ENCODE results near the gene KANSL3. TPM values are rescaled to one million over a fixed set of nuclear protein-coding genes. Genes with fewer than 3 reads are reported as not detected.
"Not testable (repeated sequence)": the region's sequence is repeated elsewhere in the genome, so short reads cannot be mapped to it uniquely, and the experiment has no call there.

The KANSL3 gene
- 10 to 100 TPM; 30.3 to 32.2 TPM for total RNA-seq

DNA sequence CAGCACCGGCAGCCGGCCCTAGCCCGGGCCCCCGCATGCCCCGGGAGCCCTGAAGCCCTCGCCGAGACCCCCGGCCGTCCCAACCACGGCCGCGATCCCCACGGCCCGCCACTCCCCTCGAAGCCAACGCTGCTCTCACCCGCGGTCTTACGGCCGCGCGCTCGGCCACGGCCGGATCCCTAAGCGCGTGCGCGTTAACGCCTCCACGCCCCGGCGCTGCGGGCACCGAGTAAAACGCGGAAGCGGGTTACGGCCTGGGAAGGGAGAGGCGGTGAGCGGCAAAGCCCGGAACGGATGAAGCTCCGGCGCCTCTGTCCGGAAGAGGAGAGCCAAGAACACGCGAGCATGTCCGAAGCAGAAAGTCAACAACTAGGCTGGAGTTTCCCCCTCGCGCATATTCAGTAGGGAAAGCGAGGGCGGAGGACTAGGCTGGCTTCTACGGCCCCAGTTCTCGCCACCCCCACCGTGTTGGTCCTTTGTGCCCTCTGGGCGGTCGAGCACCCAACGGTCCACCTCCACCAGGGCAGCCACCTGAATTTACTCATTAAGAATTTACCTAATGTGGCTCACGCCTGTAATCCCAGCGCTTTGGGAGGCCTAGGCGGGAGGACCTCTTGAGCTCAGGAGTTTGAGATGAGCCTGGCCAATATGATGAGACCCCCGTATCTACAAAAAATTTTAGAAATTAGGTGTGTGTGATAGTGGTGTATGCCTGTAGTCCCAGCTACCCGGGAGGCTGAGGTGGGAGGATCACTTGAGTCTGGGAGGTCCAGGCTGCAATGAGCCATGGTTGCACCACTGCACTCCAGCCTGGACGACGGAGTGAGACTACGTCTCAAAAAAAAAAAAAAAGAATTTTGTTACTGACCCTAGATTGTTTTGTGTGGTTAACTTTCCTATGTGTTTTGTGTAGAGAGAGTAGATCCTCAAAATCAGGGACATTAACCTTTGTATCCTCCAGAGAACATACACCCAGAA, at the start of gene KANSL3:
Gene KANSL3, minus strand, starts transcription at position 169 of the 978 bp plus-strand sequence. CDS start 1,177 bp downstream, outside the sequence.
- peak; percentile 93 for DNase-seq
- Mint-ChIP-seq H3K36me3 (peaks cover 29% of the 10 kb centered on the region), H3K9me3 (no peaks in the 10 kb centered on the region)

DNA sequence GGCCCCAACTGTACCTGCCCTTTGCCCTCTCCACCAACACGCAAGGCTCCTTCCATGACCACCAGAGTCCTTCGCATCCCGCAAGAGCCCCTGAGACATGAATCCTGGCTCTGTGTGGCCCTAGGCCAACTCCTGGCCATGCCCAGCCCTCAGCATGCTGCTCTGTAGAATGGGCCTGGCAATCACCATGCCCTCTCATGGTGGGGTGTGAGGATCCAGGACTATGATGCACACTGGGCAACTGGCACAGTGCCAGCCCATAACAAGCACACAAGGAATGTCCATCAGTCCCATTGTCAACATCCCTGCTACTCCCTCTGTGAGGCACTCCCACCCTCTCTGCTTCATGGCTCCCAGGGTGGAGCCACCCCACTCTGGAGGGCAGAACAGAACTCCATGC, 49.2 kb upstream of the KANSL3 start:
- no peak overlapping the region for H3K27ac Mint-ChIP-seq
- H3K9me3 Mint-ChIP-seq = no peaks in the 10 kb centered on the region
- no peaks in the 10 kb centered on the region for H3K36me3 Mint-ChIP-seq
- no peaks in the 10 kb centered on the region for H3K4me1 Mint-ChIP-seq
- H3K4me3 Mint-ChIP-seq = no peak overlapping the region
- no peaks in the 10 kb centered on the region for H3K27me3 Mint-ChIP-seq
- DNase-seq = no peak

More for the DNA sequence above, at the start of gene KANSL3:
- Mint-ChIP-seq H3K27ac (peak within 1 kb of the TSS; percentile 95), H3K4me3 (peak within 1 kb of the TSS; percentile 94), H3K4me1 (peaks cover 37% of the 10 kb centered on the region), H3K27me3 (peaks cover 4% of the 10 kb centered on the region)

DNA sequence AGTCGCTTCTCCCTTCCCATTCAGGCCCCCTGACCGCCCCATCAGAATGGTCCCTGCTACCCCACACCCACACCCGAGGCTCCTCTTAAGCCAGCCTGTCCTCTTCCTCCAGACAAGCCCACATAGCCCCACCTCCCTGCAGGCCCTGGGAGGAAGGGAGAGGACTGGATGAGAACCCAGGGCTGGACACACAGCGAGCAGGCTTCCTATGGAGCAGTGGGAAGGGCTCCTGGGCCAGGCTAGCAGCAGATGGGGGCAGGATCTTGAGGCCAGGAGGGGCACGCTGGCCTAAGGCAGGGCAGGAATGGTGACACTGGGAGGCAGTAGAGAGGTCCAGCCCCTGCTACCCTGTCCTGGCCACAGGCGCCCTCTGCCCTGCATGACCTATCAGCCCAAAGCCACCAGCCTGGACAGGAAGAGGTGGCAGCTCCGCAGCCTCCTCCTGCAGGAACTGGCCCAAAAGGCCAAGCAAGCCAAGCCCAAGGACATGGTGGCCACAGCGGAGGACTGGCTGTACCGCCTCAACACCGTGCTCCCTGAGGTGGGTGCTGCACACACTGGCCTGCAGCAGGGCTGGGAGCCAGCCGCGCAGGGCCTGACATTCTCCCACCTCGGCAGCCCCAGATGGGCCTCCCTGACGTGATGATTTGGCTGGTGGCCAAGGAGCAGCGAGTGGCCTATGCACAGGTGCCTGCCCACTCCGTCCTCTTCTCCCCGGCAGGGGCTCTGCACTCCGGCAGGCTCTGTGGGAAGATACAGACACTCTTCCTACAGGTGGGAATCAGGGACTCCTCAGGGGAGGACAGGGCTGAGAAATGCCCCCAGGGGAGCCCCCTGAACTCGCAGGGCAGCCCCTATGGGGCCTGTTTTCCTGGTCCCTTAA, 47.7 kb upstream of the KANSL3 start:
- Mint-ChIP-seq H3K27me3 (no peaks in the 10 kb centered on the region), H3K36me3 (no peaks in the 10 kb centered on the region), H3K4me3 (no peak overlapping the region)

DNA sequence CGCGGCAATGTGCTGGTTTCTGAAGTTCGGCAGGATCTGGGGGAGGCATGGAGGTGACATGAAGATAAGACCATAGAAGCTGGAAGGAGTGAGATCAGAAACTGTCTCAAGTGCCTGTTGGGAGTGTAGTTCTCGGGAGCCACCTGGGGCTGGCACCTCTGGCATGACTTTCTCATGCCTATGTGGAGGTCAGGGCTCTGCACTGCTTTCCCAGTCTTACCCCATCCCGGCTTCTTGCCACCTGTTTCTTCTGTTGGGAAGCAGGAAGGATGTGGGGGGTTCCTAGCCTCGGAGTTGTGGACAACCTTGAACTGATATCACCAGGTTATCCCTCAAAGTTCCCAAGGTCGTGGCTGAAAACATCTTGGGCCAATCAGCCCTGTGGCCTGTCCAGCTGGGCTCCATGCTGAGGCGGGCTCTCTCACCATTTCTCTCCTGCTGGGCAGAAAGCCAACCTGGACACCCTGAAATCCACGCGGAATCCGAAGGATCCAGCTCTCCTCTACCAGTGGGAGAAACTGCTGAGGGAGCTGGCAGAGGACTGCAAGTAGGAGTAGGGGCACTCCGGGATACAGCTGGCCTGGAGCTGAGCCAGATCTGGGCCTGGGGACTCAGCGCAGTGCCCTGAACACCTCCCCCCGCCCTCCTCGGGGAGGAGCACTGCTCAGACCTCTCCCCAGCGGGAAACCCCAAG, 46.9 kb upstream of the KANSL3 start:
- Mint-ChIP-seq H3K9me3 (no peaks in the 10 kb centered on the region), H3K27ac (no peak overlapping the region), H3K4me1 (no peaks in the 10 kb centered on the region), H3K4me3 (no peak overlapping the region), H3K36me3 (no peaks in the 10 kb centered on the region), H3K27me3 (no peaks in the 10 kb centered on the region)
- DNase-seq = no peak

More for the DNA sequence above, 47.7 kb upstream of the KANSL3 start:
- H3K4me1 Mint-ChIP-seq = no peaks in the 10 kb centered on the region
- H3K27ac Mint-ChIP-seq = no peak overlapping the region
- no peaks in the 10 kb centered on the region for H3K9me3 Mint-ChIP-seq
- DNase-seq = no peak

DNA sequence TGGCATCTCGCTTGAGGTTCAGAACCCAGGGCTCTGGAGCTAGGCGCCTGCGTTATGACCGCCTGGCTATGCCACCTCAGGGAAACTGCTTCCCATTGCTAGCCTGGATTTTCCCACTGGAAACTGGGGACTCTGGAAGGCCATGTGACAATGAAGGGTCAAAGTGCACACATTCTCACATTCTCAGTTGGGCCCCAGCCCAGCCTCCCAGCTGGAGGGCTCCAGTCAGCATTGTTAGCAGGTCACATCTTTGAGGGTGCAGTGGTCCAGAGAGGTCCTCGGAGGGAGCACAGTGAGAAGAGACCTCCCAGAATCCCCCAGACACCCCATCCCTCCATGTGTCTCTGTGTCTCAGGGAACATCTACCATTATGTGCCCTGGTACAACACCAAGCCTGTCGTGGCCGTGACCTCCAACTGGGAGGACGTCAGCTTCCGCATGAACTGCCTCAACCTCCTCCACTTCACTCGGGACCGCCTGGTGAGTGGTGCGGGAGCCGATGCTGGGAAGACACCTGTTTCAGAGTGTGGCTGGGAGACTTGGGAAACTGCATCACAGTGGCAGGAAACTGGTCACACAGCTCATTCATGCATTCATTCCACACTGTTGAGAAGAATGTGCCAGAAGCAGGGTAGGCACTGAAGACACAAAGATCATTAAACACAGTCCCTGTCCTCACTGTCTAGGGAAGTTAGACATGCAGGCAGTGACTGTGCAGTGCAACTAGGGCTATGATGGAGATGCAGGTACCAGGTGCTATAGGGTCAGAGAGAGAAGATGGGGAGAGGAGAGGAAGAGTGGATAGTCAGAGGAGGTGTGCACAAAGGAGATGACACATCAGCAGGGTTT, 46.1 kb upstream of the KANSL3 start:
- H3K36me3 Mint-ChIP-seq = no peaks in the 10 kb centered on the region
- H3K4me3 Mint-ChIP-seq = no peak overlapping the region
- H3K27ac Mint-ChIP-seq = no peak overlapping the region
- DNase-seq = no peak
- no peaks in the 10 kb centered on the region for H3K4me1 Mint-ChIP-seq
- H3K9me3 Mint-ChIP-seq = no peaks in the 10 kb centered on the region
- H3K27me3 Mint-ChIP-seq = no peaks in the 10 kb centered on the region

DNA sequence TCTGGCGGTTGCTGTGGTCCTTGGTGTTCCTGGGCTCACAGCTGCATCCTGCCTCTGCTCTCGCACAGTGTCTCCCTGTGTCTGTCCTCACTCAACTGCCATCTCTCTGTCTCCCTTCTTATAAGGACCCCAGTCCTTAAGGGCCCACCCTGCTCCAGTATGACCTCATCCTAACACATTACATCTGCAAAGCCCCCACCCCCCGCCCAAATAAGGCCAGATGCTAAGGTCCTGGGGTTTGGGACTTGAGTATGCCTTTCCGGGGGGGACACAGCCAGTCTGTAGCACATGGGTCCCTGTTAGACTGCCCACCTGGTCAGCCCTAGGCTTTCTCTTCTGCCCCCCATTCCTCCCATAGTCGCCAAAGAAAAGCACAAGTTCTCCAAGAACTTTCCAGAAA, 45.2 kb upstream of the KANSL3 start:
- Mint-ChIP-seq H3K4me3 (no peak overlapping the region), H3K9me3 (no peaks in the 10 kb centered on the region), H3K27me3 (no peaks in the 10 kb centered on the region), H3K4me1 (no peaks in the 10 kb centered on the region), H3K36me3 (no peaks in the 10 kb centered on the region), H3K27ac (no peak overlapping the region)
- no peak for DNase-seq

DNA sequence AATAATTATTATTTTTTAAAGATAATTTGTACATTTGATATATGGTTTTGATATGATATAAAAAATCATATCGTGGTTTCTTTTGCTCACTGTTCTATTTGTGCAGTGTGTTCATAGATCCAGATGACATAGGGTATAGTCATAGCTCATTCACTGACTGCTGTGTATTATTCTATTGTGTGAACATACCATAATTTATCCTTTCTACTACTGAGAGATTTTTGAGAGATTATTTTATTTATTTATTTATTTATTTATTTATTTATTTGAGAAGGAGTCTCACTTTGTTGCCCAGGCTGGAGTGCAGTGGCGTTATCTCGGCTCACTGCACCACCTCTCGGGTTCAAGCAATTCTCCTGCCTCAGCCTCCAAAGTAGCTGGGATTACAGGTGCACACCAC, 43.4 kb upstream of the KANSL3 start:
- no peak overlapping the region for H3K27ac Mint-ChIP-seq
- no peak for DNase-seq
- no peak overlapping the region for H3K4me3 Mint-ChIP-seq
- H3K4me1 Mint-ChIP-seq = no peaks in the 10 kb centered on the region
- H3K36me3 Mint-ChIP-seq = no peaks in the 10 kb centered on the region
- H3K9me3 Mint-ChIP-seq = no peaks in the 10 kb centered on the region
- no peaks in the 10 kb centered on the region for H3K27me3 Mint-ChIP-seq

DNA sequence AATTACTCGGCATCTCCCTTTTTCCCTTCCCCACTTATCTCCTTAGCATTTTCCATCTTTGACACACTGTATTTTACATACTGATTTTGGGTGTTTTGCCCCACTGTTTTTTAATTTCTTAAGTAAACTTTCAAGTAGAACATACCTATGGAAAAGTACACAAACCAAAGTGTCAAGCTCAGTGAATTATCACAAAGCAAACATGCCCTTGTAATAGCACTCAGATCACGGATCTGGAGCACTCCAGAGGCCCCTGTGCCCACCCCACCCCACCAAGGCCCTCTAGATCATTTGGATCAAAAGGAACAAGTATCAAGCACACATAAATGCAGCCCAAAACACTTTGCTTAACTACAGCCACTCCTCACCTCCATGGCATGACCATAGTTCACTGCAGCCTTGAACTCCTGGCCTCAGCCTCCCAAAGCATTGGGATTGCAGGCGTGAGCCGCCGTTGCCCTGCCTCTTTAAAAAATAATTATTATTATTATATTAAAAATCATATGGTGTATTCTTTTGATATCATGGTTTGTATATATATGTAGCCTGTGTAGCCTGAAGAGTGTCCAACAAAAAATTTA, 42.5 kb upstream of the KANSL3 start:
- Mint-ChIP-seq H3K27me3 (no peaks in the 10 kb centered on the region), H3K9me3 (no peaks in the 10 kb centered on the region), H3K36me3 (no peaks in the 10 kb centered on the region), H3K4me1 (no peaks in the 10 kb centered on the region), H3K4me3 (no peak overlapping the region), H3K27ac (no peak overlapping the region)
- no peak for DNase-seq

DNA sequence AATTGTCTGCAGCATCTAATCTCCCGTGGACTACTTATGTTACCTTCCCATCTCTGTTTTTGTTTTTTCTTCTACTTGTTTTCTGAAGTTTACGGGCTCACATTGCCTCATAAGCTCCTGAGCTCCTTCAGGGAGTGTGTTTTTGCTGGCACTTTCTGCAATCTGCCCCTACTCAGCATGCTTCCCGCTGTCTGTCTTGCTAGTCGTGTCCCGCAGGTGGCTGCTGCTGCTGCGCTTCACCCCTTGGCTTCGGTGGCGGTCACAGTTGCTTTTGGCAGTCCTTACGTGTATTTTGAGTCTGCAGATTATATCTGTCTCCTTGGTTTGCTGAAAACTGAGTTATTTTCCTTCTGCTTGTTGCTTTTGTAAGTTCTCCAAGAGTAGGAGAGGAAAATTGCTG, 41.7 kb upstream of the KANSL3 start:
- Mint-ChIP-seq H3K9me3 (no peaks in the 10 kb centered on the region), H3K27ac (no peak overlapping the region), H3K27me3 (no peaks in the 10 kb centered on the region), H3K4me3 (no peak overlapping the region), H3K4me1 (no peaks in the 10 kb centered on the region), H3K36me3 (no peaks in the 10 kb centered on the region)
- no peak for DNase-seq

DNA sequence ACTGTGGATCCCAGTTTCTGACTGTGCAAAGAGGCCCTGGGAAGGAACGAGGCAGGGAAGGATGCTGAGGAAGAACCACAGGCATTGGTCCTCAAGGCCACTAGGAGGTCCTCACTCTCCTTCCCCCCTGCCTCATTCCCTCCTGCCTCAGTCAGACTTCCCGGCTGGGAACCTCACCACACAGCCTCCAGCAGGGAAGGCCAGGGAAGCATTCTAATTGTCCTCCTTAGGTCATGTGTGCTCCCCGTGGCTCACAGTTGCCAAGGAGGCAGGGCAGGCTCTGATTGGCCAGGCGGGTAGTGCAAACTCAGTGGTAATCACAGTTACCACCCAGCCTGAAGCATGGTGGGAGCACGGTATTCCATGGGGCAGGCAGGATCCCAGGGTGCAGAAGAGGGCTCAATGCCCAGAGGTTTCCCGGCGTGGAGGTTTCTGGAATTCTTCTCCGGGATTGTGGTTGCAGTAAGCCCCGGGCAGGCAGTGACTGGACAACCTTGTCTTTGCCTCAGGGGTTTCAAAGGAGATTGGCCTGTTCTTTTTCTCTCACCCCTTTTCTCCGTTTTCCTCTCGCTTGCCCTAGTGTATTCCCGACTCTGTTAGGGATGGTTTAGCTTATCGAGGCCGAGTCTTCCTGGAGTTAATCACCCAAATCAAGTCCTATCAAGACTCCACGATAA, 31.6 kb upstream of the KANSL3 start:
- Mint-ChIP-seq H3K27me3 (no peaks in the 10 kb centered on the region), H3K27ac (no peak overlapping the region), H3K36me3 (no peaks in the 10 kb centered on the region), H3K9me3 (no peaks in the 10 kb centered on the region), H3K4me1 (no peaks in the 10 kb centered on the region), H3K4me3 (no peak overlapping the region)
- DNase-seq = no peak

DNA sequence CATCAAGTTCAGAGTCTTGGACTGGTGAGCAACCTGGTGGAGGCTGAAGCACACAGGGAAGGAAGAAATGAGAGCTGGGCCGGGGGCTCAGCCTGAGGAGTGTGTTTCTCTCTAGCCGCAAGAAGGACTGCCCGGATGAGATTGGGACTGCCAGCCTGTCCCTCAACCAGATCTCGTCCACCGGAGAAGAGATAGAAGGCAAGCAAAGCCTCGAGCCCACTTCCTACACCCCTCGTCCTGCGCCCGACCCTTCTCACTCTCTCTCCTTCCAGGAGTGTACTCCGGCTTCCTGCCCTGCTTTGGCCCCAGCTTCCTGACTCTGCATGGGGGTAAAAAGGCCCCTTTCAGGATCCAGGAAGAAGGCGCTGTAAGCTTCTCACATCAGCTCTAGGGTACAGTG, 30.7 kb upstream of the KANSL3 start:
- Mint-ChIP-seq H3K27ac (no peak overlapping the region), H3K9me3 (no peaks in the 10 kb centered on the region), H3K27me3 (no peaks in the 10 kb centered on the region), H3K4me3 (no peak overlapping the region), H3K4me1 (no peaks in the 10 kb centered on the region), H3K36me3 (no peaks in the 10 kb centered on the region)
- DNase-seq = no peak

DNA sequence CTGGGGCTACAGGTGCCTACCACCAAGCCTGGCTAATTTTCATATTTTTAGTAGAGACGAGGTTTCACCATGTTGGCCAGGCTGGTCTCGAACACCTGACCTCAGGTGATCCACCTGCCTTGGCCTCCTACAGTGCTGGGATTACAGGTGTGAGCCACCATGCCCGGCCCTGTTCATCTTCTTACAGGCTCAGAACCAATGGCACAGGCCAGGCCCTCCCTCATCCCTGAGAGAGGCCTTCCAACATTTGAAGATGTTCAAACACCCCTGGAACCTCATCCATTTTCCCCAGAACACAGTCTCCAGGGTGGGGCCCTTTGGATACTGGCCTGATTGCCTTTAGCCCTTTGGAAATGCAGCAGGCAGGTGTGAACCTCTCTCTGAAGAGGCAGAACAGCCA, 27.6 kb upstream of the KANSL3 start:
- H3K27me3 Mint-ChIP-seq, H3K4me3 Mint-ChIP-seq, H3K4me1 Mint-ChIP-seq, H3K27ac Mint-ChIP-seq, H3K36me3 Mint-ChIP-seq, H3K9me3 Mint-ChIP-seq, DNase-seq: not testable (repeated sequence)

DNA sequence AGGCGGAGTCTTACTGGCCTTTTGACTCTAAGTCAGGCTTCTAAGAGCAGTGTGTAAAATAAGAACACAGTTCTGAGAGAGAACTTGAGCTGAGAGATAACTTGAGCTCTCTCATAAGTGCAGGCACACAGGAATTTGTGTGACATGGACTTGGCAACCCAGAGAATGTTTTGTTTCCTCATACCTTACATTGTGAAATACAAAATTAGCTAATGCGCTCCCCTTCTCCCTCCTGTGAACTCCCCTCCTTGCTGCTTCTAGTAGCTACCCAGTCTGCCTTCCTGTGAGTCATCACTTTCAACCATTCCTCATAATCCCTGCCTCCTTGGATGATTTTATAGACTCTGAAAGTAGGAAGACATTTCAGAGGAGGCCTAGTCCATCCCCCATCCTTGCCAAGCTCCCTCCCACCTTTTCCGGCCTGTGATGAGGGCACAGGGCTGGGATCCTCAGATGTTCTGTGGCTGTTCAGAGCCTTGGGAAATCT, 27.0 kb upstream of the KANSL3 start:
- DNase-seq = no peak

More for the DNA sequence above, 27.0 kb upstream of the KANSL3 start:
- Mint-ChIP-seq H3K27ac (no peak overlapping the region), H3K9me3 (no peaks in the 10 kb centered on the region), H3K27me3 (no peaks in the 10 kb centered on the region), H3K4me1 (no peaks in the 10 kb centered on the region), H3K4me3 (no peak overlapping the region), H3K36me3 (no peaks in the 10 kb centered on the region)
